NB4 (cell line): ENCODE results near the gene FGF14.

ENCODE experiments used
- POLR2A ChIP-seq: IDR thresholded peaks from 2 replicates; pipeline ENCODE4 v1.6.1; 2011; ENCODE audit warnings: mild to moderate bottlenecking; ENCODE audit not compliant: insufficient read length; ENCODE audit errors: extremely low read depth
- TF ChIP-seq, protein P1 (sequence below): IDR thresholded peaks from one replicate; pipeline ENCODE4 v1.5.1; 2012; ENCODE audit warnings: low read depth, low read length

DNA sequence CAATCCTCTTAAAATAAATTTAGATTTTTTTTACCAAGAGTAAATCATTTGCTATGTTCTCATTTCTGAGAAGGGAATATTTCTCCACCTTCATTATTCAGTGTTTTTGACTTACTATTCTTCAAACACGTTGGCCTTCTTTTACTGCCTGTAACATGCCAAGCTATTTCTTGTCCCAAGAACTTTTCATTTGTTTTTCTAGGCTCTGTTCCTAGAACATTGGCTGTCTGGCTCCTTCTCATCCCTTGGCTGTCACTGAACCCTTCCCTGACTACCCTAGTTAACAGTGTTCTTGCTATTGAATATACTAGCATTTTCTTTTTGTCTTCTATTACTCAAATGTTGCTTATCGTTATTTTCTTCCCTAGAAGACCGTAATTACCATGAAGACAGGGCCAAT is 701.2 kb downstream of the FGF14 start:
- TF ChIP-seq, protein P1, sequence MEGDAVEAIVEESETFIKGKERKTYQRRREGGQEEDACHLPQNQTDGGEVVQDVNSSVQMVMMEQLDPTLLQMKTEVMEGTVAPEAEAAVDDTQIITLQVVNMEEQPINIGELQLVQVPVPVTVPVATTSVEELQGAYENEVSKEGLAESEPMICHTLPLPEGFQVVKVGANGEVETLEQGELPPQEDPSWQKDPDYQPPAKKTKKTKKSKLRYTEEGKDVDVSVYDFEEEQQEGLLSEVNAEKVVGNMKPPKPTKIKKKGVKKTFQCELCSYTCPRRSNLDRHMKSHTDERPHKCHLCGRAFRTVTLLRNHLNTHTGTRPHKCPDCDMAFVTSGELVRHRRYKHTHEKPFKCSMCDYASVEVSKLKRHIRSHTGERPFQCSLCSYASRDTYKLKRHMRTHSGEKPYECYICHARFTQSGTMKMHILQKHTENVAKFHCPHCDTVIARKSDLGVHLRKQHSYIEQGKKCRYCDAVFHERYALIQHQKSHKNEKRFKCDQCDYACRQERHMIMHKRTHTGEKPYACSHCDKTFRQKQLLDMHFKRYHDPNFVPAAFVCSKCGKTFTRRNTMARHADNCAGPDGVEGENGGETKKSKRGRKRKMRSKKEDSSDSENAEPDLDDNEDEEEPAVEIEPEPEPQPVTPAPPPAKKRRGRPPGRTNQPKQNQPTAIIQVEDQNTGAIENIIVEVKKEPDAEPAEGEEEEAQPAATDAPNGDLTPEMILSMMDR: no peak
- TF ChIP-seq POLR2A: no peak
